ENCODE data around the gene SSR4.
"Not testable (repeated sequence)": the region's sequence is repeated elsewhere in the genome, so short reads cannot be mapped to it uniquely, and the experiment has no call there.

The SSR4 gene

DNA sequence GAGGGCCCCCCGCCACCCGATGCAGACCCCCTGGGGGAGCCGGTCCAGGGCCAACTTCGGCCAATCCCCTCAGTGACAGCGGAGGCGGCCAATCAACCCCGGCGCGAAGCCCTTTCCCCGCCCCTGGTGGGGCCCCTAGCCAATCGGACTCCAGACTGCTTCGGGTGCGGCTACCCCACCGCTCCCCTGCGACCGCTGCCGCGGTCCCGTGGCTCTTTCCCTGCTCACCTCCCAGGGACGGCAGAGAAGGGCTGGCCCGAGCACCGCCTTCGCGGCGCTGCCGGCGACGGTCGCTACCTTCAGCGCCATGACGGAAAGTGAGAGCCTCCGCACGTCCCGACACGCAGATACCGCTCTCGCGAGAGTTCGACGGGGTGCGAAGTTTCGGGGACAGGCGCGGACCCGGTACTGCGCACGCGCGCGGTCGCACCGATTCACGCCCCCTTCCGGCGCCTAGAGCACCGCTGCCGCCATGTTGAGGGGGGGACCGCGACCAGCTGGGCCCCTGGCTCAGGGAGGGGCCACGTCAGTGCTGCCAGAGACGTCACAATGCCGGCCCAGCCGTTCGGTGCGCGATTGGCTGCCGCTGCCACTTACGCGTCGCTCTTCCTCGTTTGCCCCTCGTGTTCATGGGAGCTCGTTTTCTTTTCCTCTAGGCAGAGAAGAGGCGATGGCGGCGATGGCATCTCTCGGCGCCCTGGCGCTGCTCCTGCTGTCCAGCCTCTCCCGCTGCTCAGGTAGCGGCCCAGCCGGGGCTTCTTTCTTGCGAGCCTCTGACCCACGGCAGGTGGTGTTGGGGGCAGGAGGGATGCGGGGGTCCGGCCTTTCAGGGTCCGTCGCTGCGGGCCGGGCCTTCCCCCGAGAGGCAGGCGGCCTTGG is at the start of gene SSR4, which contains the start of gene IDH3G:
Gene SSR4 (plus strand): TSS at position 651 of the 879 bp plus-strand sequence. CDS start 20 bp downstream, at position 671.
Gene IDH3G (minus strand): TSS at position 358 of the 879 bp plus-strand sequence. CDS start 49 bp downstream, at position 309.
- peak; percentile 98 for DNase-seq

GRCh38 chrX:153745067-153745433 is 49.4 kb upstream of the SSR4 start:
- not testable (repeated sequence) for DNase-seq

DNA sequence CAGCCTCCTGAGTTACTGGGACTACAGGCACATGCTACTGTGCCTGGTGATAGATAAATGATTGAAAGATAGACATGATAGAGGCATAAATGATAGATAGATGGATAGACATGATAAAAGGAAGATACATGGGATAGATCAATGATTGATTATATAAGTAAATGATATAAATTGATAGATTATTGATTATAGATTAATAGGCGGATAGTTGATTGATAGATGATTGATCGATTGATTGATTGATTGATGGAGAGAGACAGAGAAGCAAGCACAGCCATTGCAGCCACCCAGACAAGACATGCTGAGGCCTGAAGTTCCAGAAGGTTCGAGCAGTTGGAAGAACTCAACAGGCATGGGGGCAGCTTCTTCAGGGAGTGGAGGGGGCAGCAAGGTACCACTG is 48.1 kb upstream of the SSR4 start:
- DNase-seq: no peak

- DNase-seq: not testable (repeated sequence)
Observed at GRCh38 chrX:153746991-153747390, 47.5 kb upstream of the SSR4 start.

DNA sequence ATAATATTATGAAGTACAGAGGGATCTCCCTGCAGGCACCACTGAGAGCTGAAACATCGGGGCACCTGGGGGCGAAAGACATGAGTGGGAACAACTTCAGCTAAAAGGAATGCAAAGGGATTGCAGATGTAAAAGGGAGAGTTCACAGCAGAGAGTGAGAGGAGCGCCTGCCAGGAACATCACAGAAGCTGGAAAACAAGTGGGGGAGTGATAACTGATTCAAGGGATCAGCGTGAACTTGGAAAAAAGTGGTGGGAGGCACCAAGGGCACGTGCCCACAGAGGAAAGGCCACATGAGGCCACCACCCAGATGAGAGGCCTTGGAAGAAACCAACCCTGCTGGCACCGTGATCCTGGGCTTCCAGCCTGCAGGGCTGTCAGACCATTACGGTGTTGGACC is 45.5 kb upstream of the SSR4 start:
- not testable (repeated sequence) for DNase-seq

GRCh38 chrX:153750127-153750774 is 44.2 kb upstream of the SSR4 start:
- no peak for DNase-seq

DNA sequence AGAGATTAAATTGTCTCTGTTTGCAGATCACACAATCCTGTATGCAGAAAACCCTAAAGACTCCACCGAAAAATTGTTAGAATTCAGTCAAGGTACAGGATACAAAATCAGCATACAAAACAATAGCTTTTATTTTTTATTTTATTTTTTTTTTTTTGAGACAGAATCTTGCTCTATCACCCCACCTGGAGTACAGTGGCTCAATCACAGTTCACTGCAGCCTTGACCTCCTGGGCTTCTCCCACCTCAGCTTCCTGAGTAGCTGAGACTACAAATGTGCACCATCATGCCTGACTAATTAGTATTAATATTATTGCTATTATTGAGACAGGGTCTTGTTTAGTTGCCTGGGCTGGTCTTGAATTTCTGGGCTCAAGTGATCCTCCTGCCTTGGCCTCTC is 39.3 kb upstream of the SSR4 start:
- DNase-seq: no peak

DNA sequence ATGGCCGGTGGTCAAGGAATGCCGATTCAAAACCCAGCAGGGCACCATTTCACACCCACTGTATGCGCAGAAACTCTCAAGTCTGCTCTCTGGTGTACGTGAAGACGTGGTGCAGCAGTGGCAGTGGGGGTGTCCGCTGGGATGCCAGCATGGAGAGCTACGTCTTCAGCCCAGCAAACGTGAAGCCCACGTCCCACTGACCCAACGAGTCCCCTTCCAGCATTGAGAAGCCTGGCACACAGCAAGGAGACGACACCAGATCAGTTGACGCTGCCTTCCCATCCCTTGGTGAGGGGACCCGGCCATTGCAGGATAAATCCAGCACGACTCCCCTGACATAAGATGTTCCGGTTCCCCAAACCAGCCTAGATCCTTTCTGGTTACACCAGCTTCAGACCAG is 32.6 kb upstream of the SSR4 start:
- no peak for DNase-seq

- no peak for DNase-seq
Observed at GRCh38 chrX:153762626-153763173, 31.8 kb upstream of the SSR4 start.

- DNase-seq: no peak
Observed at GRCh38 chrX:153763298-153763932, 31.1 kb upstream of the SSR4 start.

- DNase-seq: peak; percentile 91
Observed at GRCh38 chrX:153763989-153764755, 30.3 kb upstream of the SSR4 start, which contains the start of gene PLXNB3. Gene PLXNB3 (plus strand): TSS chrX:153764249. CDS start chrX:153765536, 1,287 bp downstream.

DNA sequence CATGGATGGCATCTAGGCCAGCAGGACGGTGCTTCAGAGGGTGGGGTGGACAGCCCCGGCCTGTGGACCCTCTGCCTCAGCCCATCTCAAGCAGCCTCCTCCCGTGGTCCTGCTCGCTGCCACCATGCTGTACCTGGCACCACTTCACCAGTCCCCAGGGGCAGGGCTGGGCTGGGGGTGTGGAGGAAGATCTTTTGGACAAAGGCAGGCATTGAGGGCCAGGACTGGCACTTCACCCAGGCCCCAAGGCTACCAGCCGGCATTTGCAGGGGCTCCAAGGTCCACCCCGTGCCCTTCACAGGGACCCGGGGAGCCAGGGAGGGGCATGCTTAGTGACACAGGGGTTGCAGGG is 29.7 kb upstream of the SSR4 start:
- no peak for DNase-seq

- no peak for DNase-seq
Observed at GRCh38 chrX:153765138-153766079, 29.1 kb upstream of the SSR4 start.

GRCh38 chrX:153766098-153766817 is 28.2 kb upstream of the SSR4 start:
- DNase-seq: no peak

DNA sequence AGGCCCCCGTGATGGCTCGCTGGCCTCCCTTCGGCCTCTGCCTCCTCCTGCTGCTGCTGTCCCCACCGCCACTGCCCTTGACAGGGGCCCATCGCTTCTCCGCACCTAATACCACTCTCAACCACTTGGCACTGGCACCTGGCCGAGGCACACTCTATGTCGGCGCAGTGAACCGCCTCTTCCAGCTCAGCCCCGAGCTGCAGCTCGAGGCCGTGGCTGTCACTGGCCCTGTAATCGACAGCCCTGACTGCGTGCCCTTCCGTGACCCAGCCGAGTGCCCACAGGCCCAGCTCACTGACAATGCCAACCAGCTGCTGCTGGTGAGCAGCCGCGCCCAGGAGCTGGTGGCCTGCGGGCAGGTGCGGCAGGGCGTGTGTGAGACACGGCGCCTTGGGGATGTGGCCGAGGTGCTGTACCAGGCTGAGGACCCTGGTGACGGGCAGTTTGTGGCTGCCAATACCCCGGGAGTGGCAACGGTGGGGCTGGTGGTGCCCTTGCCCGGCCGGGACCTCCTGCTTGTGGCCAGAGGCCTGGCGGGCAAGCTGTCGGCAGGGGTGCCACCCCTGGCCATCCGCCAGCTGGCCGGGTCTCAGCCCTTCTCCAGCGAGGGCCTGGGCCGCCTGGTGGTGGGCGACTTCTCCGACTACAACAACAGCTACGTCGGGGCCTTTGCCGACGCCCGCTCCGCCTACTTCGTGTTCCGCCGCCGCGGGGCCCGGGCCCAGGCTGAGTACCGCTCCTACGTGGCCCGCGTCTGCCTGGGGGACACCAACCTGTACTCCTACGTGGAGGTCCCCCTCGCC is 27.4 kb upstream of the SSR4 start:
- no peak for DNase-seq

DNA sequence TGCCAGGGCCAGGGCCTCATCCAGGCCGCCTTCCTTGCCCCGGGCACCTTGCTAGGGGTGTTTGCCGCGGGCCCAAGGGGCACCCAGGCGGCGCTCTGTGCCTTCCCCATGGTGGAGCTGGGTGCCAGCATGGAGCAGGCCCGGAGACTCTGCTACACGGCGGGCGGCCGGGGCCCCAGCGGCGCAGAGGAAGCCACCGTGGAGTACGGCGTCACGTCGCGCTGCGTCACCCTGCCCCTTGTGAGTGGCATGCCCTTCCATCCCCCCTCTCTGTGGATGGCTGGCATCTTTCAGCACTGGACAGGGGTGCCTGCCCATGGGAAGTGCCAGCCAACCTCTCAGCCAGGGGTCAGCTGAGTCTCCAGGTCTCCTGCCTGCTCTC is 26.8 kb upstream of the SSR4 start:
- no peak for DNase-seq

GRCh38 chrX:153768311-153769157 is 25.9 kb upstream of the SSR4 start:
- no peak for DNase-seq

DNA sequence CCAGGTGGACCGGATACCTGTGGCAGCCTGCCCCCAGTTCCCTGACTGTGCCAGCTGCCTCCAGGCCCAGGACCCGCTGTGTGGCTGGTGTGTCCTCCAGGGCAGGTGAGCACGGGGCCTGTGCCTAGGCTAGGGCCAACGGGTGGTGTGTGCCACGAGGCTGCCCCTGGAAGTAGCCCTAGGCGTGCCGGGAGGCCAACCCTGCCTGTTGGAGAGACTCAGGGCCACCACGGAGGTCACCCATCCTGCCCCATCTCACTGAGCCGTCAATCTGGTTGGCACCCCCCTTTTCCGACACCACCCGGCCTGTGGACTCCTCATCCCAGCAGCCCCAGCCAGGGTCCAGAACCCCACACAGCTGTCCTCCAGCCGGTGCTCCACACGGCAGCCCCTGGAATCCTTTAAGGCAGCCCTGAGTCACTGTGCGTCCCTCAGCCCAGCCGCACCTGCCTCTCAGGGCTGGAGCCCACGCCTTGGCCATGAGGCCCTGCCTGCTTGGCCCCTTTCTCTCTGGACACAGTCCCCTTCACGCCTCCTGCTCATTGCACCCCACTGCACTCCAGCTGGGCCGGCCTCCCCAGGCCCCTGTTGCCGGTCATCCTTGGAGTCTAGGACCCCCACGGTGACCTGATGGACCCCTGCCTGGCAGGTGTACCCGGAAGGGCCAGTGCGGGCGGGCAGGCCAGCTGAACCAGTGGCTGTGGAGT is 25.2 kb upstream of the SSR4 start:
- no peak for DNase-seq
